H9 (cell line): Measurements from ENCODE around the gene CAMTA1. TPM values are rescaled to one million over a fixed set of nuclear protein-coding genes. Genes with fewer than 3 reads are reported as not detected.

Experiments
- DNase-seq: peaks from one replicate; pipeline ENCODE4 v3.0.0-alpha.2; 2017
- H2AFZ ChIP-seq: one replicate; pipeline ENCODE4 v1.6.1; 2013; ENCODE audit warnings: mild to moderate bottlenecking, low read length, control low read depth, moderate library complexity
- H2AK5ac ChIP-seq: 2 replicates; pipeline ENCODE4 v1.6.1; 2013; ENCODE audit warnings: low read length, control low read depth, mixed read lengths; ENCODE audit not compliant: insufficient read length
- H2BK120ac ChIP-seq: one replicate; pipeline ENCODE4 v1.6.1; 2013; ENCODE audit warnings: low read depth, mild to moderate bottlenecking, low read length, control low read depth, inconsistent platforms; ENCODE audit not compliant: poor library complexity, severe bottlenecking
- H2BK12ac ChIP-seq: 2 replicates; pipeline ENCODE4 v1.6.1; 2013; ENCODE audit warnings: low read length, control low read depth, mixed read lengths, low read depth; ENCODE audit not compliant: insufficient read length
- H2BK15ac ChIP-seq: 2 replicates; pipeline ENCODE4 v1.6.1; 2013; ENCODE audit warnings: low read depth, low read length, control low read depth
- H2BK20ac ChIP-seq: one replicate; pipeline ENCODE4 v1.6.1; 2013; ENCODE audit warnings: low read depth, mild to moderate bottlenecking, low read length, control low read depth, inconsistent platforms; ENCODE audit not compliant: poor library complexity, severe bottlenecking
- H2BK5ac ChIP-seq: 2 replicates; pipeline ENCODE4 v1.6.1; 2013; ENCODE audit warnings: low read length, control low read depth, mixed read lengths; ENCODE audit not compliant: insufficient read length
- H3K14ac ChIP-seq: 2 replicates; pipeline ENCODE4 v1.6.1; 2013; ENCODE audit warnings: low read length, control low read depth; ENCODE audit not compliant: insufficient read depth
- H3K18ac ChIP-seq: 2 replicates; pipeline ENCODE4 v1.6.1; 2013; ENCODE audit warnings: low read depth, mild to moderate bottlenecking, mixed read lengths, low read length, control low read depth; ENCODE audit not compliant: insufficient read length
- H3K23ac ChIP-seq: 2 replicates; pipeline ENCODE4 v1.6.1; 2013; ENCODE audit warnings: low read length, control low read depth, mixed read lengths, low read depth; ENCODE audit not compliant: insufficient read length
- H3K23me2 ChIP-seq: 2 replicates; pipeline ENCODE4 v1.6.1; 2013; ENCODE audit warnings: low read depth, mild to moderate bottlenecking, mixed read lengths, low read length, control low read depth; ENCODE audit not compliant: insufficient read length, poor library complexity, severe bottlenecking
- H3K27ac ChIP-seq: 2 replicates; pipeline ENCODE4 v1.5.1; 2013; ENCODE audit warnings: low read length, control low read depth, mixed read lengths, low read depth; ENCODE audit not compliant: insufficient read length
- H3K27me3 ChIP-seq: 2 replicates; pipeline ENCODE4 v1.6.1; 2013; ENCODE audit warnings: low read length, control low read depth, inconsistent platforms; ENCODE audit not compliant: insufficient read depth
- H3K4ac ChIP-seq: 2 replicates; pipeline ENCODE4 v1.6.1; 2013; ENCODE audit warnings: low read depth, mild to moderate bottlenecking, control low read depth, inconsistent platforms, low read length, moderate library complexity
- H3K4me1 ChIP-seq: 2 replicates; pipeline ENCODE4 v1.6.1; 2013; ENCODE audit warnings: low read length, control low read depth, inconsistent platforms; ENCODE audit not compliant: insufficient read depth
- H3K4me2 ChIP-seq: 2 replicates; pipeline ENCODE4 v1.6.1; 2013; ENCODE audit warnings: low read length, control low read depth, mixed read lengths; ENCODE audit not compliant: insufficient read length, insufficient read depth
- H3K56ac ChIP-seq: 2 replicates; pipeline ENCODE4 v1.6.1; 2013; ENCODE audit warnings: low read depth, mild to moderate bottlenecking, mixed read lengths, low read length, control low read depth; ENCODE audit not compliant: insufficient read length
- H3K79me1 ChIP-seq: 2 replicates; pipeline ENCODE4 v1.6.1; 2013; ENCODE audit warnings: low read depth, mild to moderate bottlenecking, moderate library complexity, low read length, control low read depth, inconsistent platforms; ENCODE audit not compliant: insufficient read depth, poor library complexity, severe bottlenecking
- H3K79me2 ChIP-seq: 2 replicates; pipeline ENCODE4 v1.6.1; 2013; ENCODE audit warnings: low read length, control low read depth, inconsistent platforms; ENCODE audit not compliant: insufficient read depth
- H3K9ac ChIP-seq: 2 replicates; pipeline ENCODE4 v1.6.1; 2013; ENCODE audit warnings: low read length, control low read depth, mixed read lengths; ENCODE audit not compliant: insufficient read length; ENCODE audit errors: extremely low read depth
- H3K9me3 ChIP-seq: one replicate; pipeline ENCODE4 v1.6.1; 2013; ENCODE audit warnings: low read depth, low read length, inconsistent platforms; ENCODE audit not compliant: control insufficient read depth
- H3T11ph ChIP-seq: one replicate; pipeline ENCODE4 v1.6.1; 2013; ENCODE audit warnings: mild to moderate bottlenecking, low read length, control low read depth, inconsistent platforms
- H4K20me1 ChIP-seq: one replicate; pipeline ENCODE4 v1.6.1; 2013; ENCODE audit not compliant: control insufficient read depth, insufficient read length, insufficient read depth
- H4K5ac ChIP-seq: 2 replicates; pipeline ENCODE4 v1.6.1; 2013; ENCODE audit warnings: low read depth, mild to moderate bottlenecking, mixed read lengths, low read length, control low read depth; ENCODE audit not compliant: insufficient read length
- H4K8ac ChIP-seq: replicated peaks from 2 replicates; pipeline ENCODE4 v1.6.1; 2013; ENCODE audit warnings: low read length, control low read depth, mixed read lengths, low read depth; ENCODE audit not compliant: insufficient read length
- H4K91ac ChIP-seq: 2 replicates; pipeline ENCODE4 v1.6.1; 2013; ENCODE audit warnings: low read depth, mild to moderate bottlenecking, moderate library complexity, mixed read lengths, low read length, control low read depth; ENCODE audit not compliant: insufficient read length
- H3K27ac Mint-ChIP-seq, 3 experiments: 2 replicates in 2 of 3; 3 replicates in 1 of 3; pipeline ENCODE4 v1.8.0; 2020 to 2021; ENCODE audit warnings: mixed read lengths in 3 of 3, mild to moderate bottlenecking in 1 of 3, moderate library complexity in 1 of 3
- H3K27me3 Mint-ChIP-seq: 2 replicates; pipeline ENCODE4 v1.8.0; 2021; ENCODE audit warnings: low read depth, mild to moderate bottlenecking, moderate library complexity, mixed read lengths
- H3K36me3 Mint-ChIP-seq, 3 experiments: 2 replicates in 2 of 3; 3 replicates in 1 of 3; pipeline ENCODE4 v1.8.0; 2020 to 2021; ENCODE audit warnings: low read depth in 3 of 3, mixed read lengths in 3 of 3; ENCODE audit not compliant: insufficient read depth in 1 of 3
- H3K4me1 Mint-ChIP-seq, 2 experiments: 2 replicates each; pipeline ENCODE4 v1.8.0; 2020; ENCODE audit warnings: mixed read lengths in 2 of 2
- H3K4me3 Mint-ChIP-seq, 2 experiments: 2 replicates in 1 of 2; 3 replicates in 1 of 2; pipeline ENCODE4 v1.8.0; 2020 to 2021; ENCODE audit warnings: mild to moderate bottlenecking in 2 of 2, mixed read lengths in 2 of 2, moderate library complexity in 1 of 2
- H3K9me3 Mint-ChIP-seq, 2 experiments: 2 replicates in 1 of 2; 3 replicates in 1 of 2; pipeline ENCODE4 v1.8.0; 2020; ENCODE audit warnings: mild to moderate bottlenecking in 2 of 2, mixed read lengths in 2 of 2, moderate library complexity in 1 of 2
- WGBS: extraction: QIAGEN DNeasy Blood & Tissue Kit; methylation state at CpG from one replicate; pipeline ENCODE4 v1.1.7; 2013; ENCODE audit warnings: missing lambda C conversion rate, low lambda C conversion rate, mixed read lengths; ENCODE audit not compliant: insufficient read length; ENCODE audit errors: extremely low coverage; 5-methylcytosine and 5-hydroxymethylcytosine counted together
- total RNA-seq: library from RNA; stranded (reverse); gene quantifications from 2 replicates; pipeline ENCODE4 v1.2.1, GENCODE V29; 2021
- TF ChIP-seq, protein P1 (sequence below): fragments of 200-600 bp; sonication (generic); conservative IDR thresholded peaks from 3 replicates; pipeline ENCODE4 v1.8.0; 2021; ENCODE audit warnings: antibody characterized with exemption, mild to moderate bottlenecking

The CAMTA1 gene
- total RNA-seq, 1 experiment from 2014 or later, result 115 TPM

DNA sequence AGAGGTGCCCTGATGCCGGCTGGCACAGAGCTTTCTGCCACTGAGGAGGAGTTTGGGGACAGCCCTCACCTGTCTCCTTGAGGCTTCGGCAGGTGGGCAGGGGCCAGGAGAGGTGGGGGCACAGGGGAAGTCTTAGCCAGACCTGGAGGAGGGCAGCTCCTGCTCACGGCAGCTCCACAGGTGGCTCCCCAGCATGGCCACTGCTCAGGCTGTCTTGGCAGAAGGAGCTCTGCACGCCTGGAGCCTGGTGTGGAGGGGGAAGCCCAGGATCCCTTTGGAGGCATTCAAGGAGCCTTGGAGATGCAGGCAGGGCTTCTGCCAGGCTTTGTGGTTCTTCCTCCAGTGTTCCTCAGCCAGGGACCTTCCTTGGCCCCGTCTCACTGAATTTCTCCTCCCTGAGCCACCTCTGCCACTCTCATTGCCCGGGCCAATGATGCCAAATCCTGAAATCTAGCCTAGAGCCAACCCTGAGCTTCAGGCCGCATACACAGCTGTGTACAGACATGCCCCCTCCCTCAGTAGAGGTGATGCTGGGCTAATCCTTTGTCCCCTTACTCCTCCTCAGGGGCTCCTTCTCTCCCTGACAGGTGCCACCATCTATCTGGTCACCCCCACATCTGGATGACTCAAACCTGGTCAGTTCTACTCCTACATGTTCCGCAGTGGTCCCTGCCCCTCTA, 734.1 kb downstream of the CAMTA1 start:
- H3K27me3 Mint-ChIP-seq, result no peaks in the 10 kb centered on the region; the same call in 1 of the 2 replicates
- TF ChIP-seq, protein P1, sequence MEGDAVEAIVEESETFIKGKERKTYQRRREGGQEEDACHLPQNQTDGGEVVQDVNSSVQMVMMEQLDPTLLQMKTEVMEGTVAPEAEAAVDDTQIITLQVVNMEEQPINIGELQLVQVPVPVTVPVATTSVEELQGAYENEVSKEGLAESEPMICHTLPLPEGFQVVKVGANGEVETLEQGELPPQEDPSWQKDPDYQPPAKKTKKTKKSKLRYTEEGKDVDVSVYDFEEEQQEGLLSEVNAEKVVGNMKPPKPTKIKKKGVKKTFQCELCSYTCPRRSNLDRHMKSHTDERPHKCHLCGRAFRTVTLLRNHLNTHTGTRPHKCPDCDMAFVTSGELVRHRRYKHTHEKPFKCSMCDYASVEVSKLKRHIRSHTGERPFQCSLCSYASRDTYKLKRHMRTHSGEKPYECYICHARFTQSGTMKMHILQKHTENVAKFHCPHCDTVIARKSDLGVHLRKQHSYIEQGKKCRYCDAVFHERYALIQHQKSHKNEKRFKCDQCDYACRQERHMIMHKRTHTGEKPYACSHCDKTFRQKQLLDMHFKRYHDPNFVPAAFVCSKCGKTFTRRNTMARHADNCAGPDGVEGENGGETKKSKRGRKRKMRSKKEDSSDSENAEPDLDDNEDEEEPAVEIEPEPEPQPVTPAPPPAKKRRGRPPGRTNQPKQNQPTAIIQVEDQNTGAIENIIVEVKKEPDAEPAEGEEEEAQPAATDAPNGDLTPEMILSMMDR, result no peak
- WGBS, result no CpG with 5 or more reads among the region's 8 CpGs

More for the DNA sequence above, 734.1 kb downstream of the CAMTA1 start:
- DNase-seq, result no peak
- no peaks in the 10 kb centered on the region; a peak in 3 of 7 replicates for H3K36me3 Mint-ChIP-seq
- no peak overlapping the region for H3K9ac ChIP-seq
- no peak overlapping the region for H2AFZ ChIP-seq
- no peak overlapping the region for H3K18ac ChIP-seq
- H3K14ac ChIP-seq, result no peak overlapping the region
- no peak overlapping the region for H3K4me3 Mint-ChIP-seq
- H4K91ac ChIP-seq, result no peak overlapping the region
- H2BK12ac ChIP-seq, result no peak overlapping the region
- H3K27me3 ChIP-seq, result no peaks in the 10 kb centered on the region
- no peak overlapping the region; a peak in 1 of 7 replicates for H3K27ac Mint-ChIP-seq
- no peak overlapping the region for H3K56ac ChIP-seq
- H2BK120ac ChIP-seq, result no peak overlapping the region
- H3K79me1 ChIP-seq, result no peaks in the 10 kb centered on the region
- no peaks in the 10 kb centered on the region for H3K9me3 ChIP-seq
- H2BK5ac ChIP-seq, result no peak overlapping the region
- no peak overlapping the region for H3K4ac ChIP-seq
- no peak overlapping the region for H3K4me2 ChIP-seq
- H2AK5ac ChIP-seq, result no peak overlapping the region
- H3K23me2 ChIP-seq, result no peaks in the 10 kb centered on the region
- H3K4me1 ChIP-seq, result no peaks in the 10 kb centered on the region
- no peak overlapping the region for H2BK15ac ChIP-seq
- no peaks in the 10 kb centered on the region for H3K79me2 ChIP-seq
- no peak overlapping the region for H4K8ac ChIP-seq
- no peak overlapping the region for H2BK20ac ChIP-seq
- no peak overlapping the region for H3T11ph ChIP-seq
- H3K4me1 Mint-ChIP-seq, result peaks cover 2 to 9% of the 10 kb centered on the region in 2 experiments; a peak in 3 of 4 replicates
- H3K23ac ChIP-seq, result no peak overlapping the region
- H4K20me1 ChIP-seq, result no peaks in the 10 kb centered on the region
- H4K5ac ChIP-seq, result no peak overlapping the region
- no peak overlapping the region for H3K27ac ChIP-seq
- peaks cover 3% of the 10 kb centered on the region in 2 experiments; a peak in 2 of 5 replicates for H3K9me3 Mint-ChIP-seq
